Activated naive CD4-positive, alpha-beta T cell (primary cell): ENCODE measurements around the gene SLC37A1.
A peak's percentile ranks its signal among the peaks of the same experiment; 100 is the strongest.

ENCODE experiments used
- DNase-seq, 4 experiments: peaks; one replicate each; lab custom pipeline; 2025; lab: John Stamatoyannopoulos, UW

Gene SLC37A1

GRCh38 chr21:42527489-42528158, 14.0 kb downstream of the SLC37A1 start:
- peak in 1 of 4 experiments; percentile 28 for DNase-seq

GRCh38 chr21:42530167-42530518, 16.5 kb downstream of the SLC37A1 start:
- DNase-seq: no peak

- DNase-seq: no peak
Measured at GRCh38 chr21:42531771-42532170, 18.1 kb downstream of the SLC37A1 start.

- no peak for DNase-seq
Measured at GRCh38 chr21:42532466-42533181, 19.0 kb downstream of the SLC37A1 start.

GRCh38 chr21:42533306-42533962, 19.8 kb downstream of the SLC37A1 start:
- no peak for DNase-seq

GRCh38 chr21:42533963-42534355, 20.3 kb downstream of the SLC37A1 start:
- DNase-seq: no peak

GRCh38 chr21:42534421-42535378, 21.0 kb downstream of the SLC37A1 start:
- DNase-seq: no peak

- no peak for DNase-seq
Measured at GRCh38 chr21:42535602-42536171, 22.0 kb downstream of the SLC37A1 start.

- DNase-seq: no peak
Measured at GRCh38 chr21:42536601-42537000, 22.9 kb downstream of the SLC37A1 start.

- no peak for DNase-seq
Measured at GRCh38 chr21:42537106-42537742, 23.6 kb downstream of the SLC37A1 start.

- no peak for DNase-seq
Measured at GRCh38 chr21:42538479-42539275, 25.0 kb downstream of the SLC37A1 start.

- no peak for DNase-seq
Measured at GRCh38 chr21:42539342-42539741, 25.7 kb downstream of the SLC37A1 start.

GRCh38 chr21:42539931-42540343, 26.3 kb downstream of the SLC37A1 start:
- DNase-seq: no peak

GRCh38 chr21:42540396-42540795, 26.7 kb downstream of the SLC37A1 start:
- DNase-seq: no peak

GRCh38 chr21:42541174-42541573, 27.5 kb downstream of the SLC37A1 start:
- no peak for DNase-seq

GRCh38 chr21:42541618-42542017, 28.0 kb downstream of the SLC37A1 start:
- no peak for DNase-seq

- no peak for DNase-seq
Measured at GRCh38 chr21:42542196-42542595, 28.5 kb downstream of the SLC37A1 start.

- DNase-seq: no peak
Measured at GRCh38 chr21:42542596-42542995, 28.9 kb downstream of the SLC37A1 start.

GRCh38 chr21:42543106-42543847, 29.6 kb downstream of the SLC37A1 start:
- DNase-seq: no peak

- DNase-seq: no peak
Measured at GRCh38 chr21:42544544-42544943, 30.9 kb downstream of the SLC37A1 start.
